RKO (cell line): Measurements from ENCODE around the gene ST7.

Source experiments
- DNase-seq: peaks from one replicate; pipeline ENCODE4 v3.0.0-alpha.2; 2016; ENCODE audit warnings: low spot score

The ST7 gene

DNA sequence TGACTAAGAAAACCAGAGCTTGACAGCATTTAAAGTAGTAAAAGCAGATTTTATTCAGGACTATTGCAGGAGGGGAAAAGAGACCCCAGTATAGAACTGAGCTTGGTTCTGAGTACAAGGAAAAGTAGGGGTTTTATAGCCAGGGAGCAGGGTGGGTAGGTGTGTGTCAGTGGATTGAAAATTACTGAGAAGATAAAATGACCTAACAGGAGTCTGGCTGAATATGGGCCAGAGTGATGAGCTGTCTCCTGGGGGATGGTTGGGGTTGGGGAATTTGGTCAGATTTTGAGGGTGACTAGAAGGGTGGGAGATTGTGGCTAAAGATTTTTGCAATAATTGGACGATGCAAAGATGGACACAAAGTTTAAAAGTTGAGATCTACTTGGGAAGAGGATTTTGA, 114.0 kb downstream of the ST7 start:
- DNase-seq = no peak

DNA sequence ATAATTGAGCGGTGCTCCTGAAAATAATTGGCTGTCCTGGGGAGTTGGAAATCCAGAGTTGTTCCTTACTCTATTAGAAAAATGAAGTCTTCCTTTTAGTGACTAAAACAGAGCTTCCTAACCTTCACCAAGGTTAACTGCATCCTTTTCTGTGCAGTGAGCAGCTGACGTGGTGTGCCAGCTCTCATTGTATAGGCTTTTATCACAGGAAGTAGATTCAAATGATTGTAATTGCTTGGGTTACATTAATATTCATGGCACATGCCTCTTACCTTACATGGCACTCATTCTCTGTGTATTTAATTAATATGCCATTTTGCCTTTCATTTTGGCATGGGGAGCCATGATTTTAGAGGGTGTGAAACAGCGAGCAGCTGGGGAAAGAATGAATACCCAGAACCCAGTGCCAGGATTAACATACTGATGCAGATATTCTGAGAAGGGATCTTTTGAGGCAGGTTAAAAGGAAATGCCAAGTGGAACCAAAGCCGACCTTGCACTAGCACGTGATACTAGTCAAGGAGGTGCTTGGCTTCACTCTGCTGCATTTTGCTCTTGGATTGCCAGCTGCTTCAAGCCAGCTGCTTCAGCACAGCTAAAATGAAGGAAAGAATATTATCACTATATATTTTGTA, 115.3 kb downstream of the ST7 start:
- no peak for DNase-seq

DNA sequence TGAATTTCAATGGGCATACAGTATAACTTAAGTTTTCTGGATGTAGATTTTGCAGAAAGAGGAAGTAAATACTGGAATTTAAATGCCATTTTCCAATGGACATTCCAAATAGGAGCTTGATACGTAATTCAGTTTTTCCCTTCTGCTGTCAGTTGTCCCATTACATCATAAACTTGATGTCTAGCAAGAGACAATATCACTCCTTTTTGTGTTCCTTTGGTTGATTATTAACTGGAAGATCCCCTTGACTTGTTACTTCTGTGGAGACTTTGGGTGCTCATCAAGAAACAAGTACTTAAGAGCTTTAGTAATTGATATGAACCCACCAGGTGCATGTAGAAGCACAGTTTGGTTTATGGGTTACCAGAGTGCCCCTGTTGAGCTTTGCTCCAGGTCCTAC, 116.1 kb downstream of the ST7 start:
- DNase-seq = no peak

DNA sequence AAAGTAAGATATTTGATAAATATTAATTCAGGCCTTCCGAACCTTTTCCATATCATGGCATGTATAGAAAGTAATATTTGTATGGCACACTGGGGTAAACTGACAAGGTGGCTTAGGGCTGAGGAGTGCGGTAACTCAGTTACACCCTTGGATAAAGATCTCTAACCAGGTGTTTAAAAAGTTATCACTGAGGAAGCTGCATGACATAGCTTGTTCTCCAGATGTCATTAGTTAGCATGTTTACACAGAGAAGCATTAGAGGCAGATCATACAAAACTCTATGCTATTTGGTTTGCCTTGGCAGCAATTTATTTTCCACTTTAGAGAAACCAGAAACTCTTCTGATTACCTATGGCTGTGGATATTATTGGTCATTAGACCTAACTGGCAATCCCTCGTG, 118.2 kb downstream of the ST7 start:
- DNase-seq = no peak

DNA sequence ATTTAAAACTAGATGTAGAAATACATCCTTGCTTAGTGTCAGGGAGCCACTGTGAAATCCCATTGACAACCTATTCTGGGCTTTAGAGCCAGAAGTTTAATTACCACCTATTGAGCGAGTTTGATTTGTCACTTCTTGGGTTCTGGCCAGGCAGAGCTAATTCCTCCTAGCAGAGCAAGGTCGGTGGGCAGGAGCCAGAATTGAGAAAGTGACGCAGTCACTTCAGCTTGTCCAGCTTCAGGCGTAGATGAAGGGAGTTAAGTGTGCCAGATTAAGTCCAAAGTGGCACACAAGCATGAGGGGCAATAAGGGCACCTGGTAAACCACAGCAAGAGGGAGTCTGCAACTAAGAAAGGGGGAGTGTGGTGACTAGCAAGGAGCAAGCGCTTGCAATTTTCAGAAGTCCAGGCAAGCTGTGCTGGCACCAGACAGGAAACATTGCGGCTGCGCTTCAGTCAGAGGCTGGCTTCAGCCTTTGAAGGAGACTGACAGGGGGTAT, 119.4 kb downstream of the ST7 start:
- no peak for DNase-seq

DNA sequence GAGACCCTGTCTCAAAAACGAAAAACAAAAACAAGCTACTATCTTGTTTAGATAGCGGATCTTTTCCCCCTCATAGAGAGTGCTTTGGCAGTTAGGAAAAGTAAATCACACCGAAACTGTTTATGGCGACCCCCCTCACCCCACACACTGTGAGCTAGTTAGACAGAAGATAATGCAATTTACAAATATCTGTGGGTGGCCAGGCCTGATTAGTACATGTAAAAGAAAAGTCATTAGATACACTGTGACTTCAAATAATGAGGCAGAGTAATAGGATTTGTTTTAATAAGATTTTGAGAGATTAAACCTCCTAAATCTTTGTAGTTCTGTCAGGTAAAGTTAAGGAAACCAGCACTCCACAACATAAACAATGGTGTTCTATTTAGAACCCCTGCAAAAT, 121.1 kb downstream of the ST7 start:
- DNase-seq = no peak

DNA sequence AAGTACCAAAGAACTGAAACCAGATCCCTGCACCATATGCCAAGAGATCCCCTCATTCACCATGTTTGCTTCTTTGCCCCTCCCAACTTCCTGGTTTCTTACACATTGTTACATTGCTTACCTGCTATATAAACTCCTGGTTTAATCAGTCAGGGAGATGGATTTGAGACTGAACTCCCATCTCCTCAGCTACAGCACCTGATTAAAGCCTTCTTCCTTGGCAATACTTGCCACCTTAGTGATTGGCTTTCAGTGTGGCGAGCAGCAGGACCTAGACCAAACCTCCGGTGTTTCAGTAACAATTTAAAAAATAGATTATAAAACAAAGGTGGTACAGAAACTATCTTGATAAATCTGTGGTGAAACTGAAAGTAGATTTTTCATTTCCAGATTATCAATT, 122.6 kb downstream of the ST7 start:
- DNase-seq = no peak

DNA sequence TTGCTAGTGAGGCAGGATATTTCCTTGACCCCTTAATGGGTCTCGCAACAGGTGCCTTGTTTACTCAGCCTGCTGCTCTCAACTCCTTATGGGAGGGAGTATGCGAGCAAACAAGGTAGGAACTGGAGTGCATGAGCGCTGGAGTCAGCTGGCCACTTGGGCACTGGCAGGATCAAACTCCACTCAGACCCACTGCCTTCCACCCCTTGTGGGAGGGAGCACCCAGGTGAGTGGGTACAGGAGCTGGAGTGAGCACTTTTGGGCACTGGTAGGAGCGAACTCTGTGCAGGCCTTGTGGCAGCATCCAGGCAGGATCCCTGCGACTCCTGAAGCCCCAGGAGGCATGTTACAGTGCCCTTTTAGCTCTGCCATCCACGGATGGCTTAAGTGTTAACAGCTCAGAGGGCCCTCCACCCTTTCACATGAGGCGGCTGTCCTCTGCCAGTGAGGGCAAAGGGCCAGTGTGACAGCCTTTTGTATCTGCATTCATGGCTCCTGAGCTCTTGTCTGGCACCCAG, 123.2 kb downstream of the ST7 start:
- DNase-seq = no peak

DNA sequence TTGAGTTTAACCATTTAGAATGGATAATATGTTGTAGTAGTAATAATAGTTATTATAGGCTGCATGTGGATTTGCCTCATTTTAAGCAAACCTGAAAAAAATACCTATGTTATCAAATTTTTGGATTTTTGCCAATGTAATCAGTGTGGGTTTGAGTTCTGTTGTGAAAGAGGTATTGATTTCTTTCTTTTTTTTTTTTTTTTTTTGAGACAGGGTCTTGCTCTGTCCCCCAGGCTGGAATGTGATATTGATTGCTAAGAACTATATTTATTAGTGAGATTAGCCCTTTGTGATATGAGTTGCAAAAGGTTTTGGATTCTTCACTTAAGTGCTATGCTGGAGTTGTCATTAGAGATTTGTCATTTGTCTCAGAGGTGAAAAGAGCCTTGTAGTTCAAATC, 124.4 kb downstream of the ST7 start:
- DNase-seq = no peak

DNA sequence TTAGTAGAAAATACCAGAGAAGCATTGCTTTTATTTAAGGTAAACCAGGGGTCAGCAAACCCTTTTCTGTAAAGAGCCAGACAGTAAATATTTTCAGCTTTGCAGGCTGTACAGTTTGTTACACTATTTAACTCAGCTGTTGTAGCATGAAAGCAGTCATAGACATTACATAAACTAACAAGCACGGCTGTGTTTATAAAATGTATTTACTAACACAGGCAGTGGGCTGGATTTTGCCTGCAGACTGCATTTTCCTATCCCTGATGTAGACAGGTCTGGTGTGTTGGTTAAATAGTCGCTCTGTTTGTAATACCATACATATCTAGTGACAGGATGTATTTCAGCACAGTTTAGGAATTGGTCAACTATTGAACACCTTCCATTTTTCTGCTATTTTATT, 129.3 kb downstream of the ST7 start:
- DNase-seq = no peak

DNA sequence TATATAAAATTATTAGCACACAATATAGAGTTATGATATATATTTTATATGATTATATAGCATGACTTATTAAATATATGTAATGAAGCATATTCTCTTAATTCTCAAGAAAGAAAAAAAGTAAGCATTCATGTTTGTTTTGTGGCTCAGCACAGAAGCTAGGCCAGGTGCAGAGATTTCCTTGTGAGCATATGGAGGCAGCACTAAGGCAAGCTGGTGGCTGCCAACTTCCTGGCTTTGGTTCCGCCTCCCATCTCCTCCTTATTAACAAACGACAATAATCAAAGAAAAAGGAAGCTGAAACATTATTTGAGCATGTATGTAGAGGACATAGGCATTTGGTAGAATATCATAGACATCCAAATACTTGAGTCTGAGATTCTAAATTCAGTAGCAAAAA, 130.3 kb downstream of the ST7 start:
- no peak for DNase-seq

DNA sequence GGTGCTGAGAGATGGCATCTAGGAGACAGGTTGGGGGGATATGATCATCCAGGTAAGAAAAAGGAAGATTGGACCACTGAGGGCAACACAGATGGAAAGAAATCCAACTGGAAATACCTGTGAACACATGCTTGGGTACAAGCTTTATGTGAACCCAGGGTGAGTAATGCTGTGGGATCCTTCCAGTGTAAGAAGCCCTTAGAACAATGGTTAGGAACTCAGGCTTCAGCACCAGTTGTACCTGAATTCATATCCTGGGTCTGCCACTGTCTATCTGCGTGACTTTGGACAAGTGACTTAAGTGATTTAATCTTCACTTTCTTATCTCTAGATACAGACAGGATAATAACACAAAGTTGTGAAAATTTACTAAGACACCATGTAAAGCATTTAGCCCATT, 131.0 kb downstream of the ST7 start:
- no peak for DNase-seq

DNA sequence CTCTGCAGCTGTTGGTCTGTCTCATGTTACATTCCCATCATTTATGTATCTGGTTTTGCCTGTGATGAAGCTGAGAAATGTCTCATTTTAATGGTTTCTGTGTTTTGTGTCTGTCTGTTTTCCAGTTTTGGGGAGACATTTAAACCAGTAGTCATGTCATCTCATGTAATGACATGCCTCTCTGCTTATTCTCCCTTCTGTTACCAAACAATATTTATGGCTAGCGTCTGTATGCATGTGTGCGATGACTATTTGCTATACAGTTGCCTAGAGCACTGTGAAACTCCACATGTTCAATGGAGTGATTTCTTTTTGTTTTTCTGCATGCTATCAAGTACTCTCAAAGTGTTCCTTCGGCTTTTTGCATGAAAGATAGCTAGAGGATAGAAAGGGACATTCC, 132.0 kb downstream of the ST7 start:
- no peak for DNase-seq

DNA sequence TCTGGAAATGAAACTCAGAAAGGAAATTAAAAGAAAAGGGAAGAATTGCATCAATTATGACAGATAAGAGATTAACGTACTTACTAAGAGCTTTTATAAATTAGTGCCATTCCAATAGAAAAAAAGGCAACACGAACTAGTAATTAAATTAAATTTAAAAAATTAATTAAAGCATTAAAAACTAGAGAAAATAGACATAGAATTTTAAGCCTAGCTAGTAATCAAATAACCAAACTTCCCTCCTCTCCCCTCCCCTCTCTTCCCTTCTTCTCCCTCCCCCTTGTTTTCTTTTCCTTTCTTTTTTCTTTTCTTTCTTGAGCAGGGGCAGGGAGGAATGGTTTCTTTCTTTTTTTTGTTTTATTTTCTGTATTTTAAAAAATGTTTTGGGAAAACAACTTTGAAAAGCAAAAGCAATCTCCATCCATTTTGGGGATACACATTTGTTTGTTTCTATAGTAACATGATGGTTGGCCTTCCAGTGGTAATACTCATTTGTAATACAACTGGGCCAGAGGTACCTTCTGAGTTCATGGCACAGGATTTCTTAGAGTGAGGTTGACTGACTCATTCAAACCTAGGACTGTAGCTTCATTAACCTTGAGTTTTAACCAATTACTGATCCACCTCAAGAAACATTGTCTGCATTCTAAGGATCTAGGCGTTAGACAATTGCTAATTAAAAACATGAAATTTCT, 132.6 kb downstream of the ST7 start:
- peak; percentile 16 for DNase-seq

DNA sequence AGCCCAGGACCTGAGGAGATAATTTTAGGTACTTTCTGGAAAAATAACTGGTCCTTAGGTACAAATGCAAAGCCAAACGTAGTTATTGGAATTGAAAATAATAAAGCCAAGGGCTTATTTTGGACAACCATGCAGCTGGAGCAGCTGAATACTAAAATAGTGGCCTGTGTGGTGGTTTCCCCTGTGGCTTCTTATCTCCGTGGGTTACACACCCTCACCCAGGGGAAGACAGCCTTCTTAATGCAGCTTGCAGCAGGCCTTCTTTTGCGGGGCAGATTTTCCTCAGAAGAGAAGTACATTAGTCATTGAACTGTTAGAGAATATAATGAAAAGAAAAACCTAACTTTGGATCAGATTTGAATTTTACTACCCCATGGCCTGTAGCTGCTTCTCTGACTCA, 133.5 kb downstream of the ST7 start:
- no peak for DNase-seq

DNA sequence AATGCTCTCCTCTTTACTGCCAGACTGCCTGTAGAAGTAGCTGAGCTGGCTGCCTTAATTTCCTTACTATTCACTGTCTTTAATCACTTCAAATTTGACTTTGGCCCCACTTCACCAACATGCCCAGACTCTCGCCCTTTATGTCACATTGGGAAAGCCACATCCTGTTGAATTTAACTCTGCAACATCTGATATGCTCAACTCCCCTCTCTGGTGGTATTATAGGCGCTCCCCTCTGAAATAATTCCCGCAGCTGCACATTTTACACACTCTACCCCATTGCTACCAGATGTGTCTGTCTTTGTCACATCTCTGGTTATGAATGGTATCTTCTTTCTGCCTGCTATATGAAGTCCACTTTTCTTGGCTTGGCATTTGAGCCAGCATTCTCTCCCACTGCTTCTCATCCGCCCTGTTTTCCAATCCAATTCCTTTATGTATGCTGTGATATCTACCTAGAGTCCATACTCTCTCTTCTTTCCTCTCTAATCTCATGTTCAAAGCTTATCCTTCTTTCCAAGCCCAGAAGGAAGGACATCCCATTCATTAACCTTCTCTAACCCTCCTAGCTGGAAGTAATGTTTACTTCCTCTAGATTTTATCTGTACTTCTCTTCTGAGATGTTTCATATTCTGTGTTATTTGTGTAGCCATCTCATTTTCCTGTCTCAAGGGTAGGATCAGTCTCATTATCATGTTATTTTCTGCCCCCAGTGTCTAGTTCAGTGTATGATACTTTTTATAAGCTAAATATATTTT, 134.5 kb downstream of the ST7 start:
- DNase-seq = no peak

DNA sequence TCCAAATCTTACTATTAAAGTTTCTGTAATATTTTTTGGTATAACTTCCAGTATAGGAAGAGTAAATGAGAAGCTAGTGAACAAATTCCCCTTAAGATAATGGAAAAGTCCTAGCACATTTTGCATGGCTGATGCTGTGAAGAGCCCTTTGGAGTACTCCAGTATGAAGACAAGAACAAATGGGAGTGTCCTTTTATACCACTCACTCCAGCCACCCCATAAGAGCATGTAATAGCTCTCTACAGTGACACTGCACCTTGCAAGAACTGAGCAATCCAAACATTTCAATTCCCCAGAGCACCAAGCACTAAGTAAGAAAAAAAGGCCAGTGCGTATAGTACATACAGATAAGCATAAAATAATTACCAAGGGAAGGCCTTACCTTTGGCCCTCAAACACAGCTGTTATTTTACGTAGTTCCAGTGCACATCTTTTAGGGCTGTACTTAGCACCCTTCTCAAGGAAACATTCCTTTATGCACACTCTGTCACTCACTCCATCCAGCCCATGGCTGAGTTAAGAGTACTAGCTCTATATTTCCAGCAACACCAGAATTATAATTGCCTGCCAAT, 135.4 kb downstream of the ST7 start:
- DNase-seq = no peak

DNA sequence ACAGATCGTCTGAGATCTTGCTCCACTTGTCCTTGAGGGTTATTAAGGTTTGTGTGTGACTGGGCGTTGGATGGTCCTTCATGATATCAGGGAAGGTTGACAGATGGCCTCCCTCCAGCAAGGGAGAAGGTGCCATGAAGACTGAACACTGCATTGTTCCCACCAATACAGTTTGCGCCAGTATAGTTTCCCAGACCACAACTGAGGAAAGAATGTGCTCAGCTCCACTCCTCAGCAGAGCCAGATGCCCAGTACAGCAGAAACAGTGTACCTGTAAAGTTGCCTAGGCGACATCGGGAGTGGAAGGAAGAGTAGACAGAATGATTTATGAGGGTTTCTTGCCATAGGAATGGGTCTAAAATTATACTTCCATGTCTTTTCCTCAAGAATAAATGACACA, 137.5 kb downstream of the ST7 start:
- no peak for DNase-seq

DNA sequence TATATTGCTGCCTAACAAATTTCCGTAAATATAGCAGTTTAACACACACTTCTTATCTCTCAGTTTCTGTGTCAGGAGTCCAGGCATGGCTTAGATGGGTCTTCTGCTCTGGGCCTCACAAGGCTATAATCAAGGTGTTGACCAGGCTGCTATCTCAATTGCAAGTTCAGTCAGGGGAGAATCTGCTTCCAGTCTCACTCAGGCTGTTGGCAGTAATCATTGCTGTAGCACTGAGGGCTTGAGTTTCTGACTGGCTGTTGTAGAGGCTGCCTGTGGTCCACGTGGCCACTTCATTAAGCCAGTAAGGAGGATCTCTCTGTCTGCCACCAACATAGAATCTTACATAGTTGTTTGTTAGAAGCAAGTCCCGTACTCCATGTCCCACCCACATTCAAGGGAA, 138.4 kb downstream of the ST7 start:
- no peak for DNase-seq

DNA sequence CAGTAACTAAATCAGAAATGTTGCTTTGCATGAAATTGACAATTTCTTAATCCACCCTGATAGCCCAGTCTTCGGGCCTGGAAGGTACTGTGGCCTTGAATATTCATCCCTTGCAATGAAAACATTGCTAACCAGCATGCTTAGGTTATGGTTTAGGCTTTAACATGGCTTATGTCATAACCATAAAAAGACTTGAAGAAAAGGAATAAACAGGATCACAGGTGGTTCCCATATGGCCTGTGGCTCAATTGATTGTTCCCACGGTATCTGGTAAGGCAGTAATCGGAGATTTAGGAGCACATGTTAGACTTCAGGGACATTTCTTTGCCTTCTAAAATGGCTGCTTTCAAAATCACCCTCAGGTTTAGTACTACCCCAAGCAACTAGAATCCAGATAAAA, 139.5 kb downstream of the ST7 start:
- no peak for DNase-seq

DNA sequence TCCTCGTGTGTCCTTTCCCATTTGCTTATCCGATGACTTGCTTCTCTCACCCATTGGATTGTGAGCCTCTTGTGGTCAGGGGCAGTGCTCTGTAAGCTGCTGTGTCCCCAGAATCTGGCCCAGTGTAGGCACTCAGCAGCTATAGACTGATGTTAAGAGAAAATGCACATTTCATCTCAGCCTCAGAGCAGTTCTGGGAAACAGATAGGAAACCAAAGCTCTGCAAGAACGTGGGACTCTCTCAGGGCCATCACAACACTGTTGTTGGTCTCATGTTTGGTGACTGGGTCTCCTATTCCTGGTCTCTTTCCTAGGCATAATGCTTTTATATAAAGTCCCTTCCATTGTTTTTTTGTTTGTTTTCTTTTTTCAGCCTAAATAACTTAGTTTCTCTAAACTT, 141.2 kb downstream of the ST7 start:
- no peak for DNase-seq

DNA sequence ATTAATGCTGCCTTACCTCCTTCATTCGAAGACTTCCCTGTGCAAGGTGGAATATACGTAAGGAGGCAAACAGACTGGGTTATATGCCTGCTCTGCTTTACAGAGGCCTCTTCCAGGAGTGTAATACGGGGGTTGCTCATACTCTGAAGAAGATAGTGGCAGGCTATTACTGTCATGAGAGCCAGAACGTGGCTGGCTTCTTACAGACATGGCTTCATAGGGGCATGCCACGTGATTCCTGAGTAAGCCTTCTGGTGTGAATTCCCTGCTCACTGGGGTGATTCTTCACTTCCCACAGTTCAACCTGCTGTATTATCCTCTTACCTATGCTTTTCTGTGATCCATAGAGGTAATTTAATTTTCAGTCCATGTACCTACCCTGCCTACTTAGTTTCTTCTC, 141.8 kb downstream of the ST7 start:
- no peak for DNase-seq

DNA sequence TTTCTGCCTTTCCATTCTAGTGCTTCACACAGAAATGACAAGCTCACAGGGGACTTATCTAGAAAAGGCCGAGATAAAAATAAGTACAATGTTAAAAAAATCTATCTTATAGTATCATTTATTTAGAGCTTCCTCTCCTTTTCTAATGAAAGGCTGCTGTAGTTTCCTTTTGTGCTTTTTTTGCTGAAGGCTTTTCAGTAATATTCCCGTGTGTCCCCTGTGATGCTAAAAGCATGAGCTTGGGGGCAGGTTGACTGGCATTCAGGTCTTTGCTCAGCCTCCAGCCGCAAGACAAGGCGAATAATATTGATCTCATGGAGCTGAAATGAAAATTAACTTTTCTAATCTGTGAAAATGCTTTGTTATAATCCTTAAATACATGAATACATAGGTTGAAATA, 143.0 kb downstream of the ST7 start:
- no peak for DNase-seq
